HL-60 (cell line): ENCODE results near the gene LIPA.
A peak's percentile ranks its signal among the peaks of the same experiment; 100 is the strongest.

Source experiments
- DNase-seq, 2 experiments: peaks; one replicate each; pipeline ENCODE4 v3.0.0-alpha.2; 2010 to 2020; ENCODE audit warnings: low read depth in 1 of 2, low spot score in 1 of 2
- H3K27ac ChIP-seq: fragments of 250-450 bp; sonication (Bioruptor Pico); replicated peaks from 2 replicates; pipeline ENCODE4 v1.5.1; 2020; ENCODE audit warnings: mild to moderate bottlenecking, moderate library complexity
- H3K27me3 ChIP-seq: fragments of 250-450 bp; sonication (Bioruptor Pico); 2 replicates; pipeline ENCODE4 v1.5.1; 2021; ENCODE audit warnings: mild to moderate bottlenecking, moderate library complexity; ENCODE audit not compliant: insufficient read depth, poor library complexity, severe bottlenecking
- H3K4me3 ChIP-seq: replicated peaks from 2 replicates; pipeline ENCODE4 v1.5.1; 2011; ENCODE audit warnings: mild to moderate bottlenecking, control low read depth, low read length; ENCODE audit not compliant: insufficient read depth
- GABPA ChIP-seq: IDR thresholded peaks from 2 replicates; pipeline ENCODE4 v1.6.1; 2012; ENCODE audit warnings: low read depth
- POLR2AphosphoS5 ChIP-seq: IDR thresholded peaks from 2 replicates; pipeline ENCODE4 v1.6.1; 2012; ENCODE audit warnings: low read depth
- SPI1 ChIP-seq: IDR thresholded peaks from 2 replicates; pipeline ENCODE4 v1.6.1; 2012; ENCODE audit warnings: low read depth, mild to moderate bottlenecking, borderline replicate concordance
- TF ChIP-seq, protein P1 (sequence below): IDR thresholded peaks from 2 replicates; pipeline ENCODE4 v1.6.1; 2012; ENCODE audit warnings: low read depth; ENCODE audit not compliant: insufficient replicate concordance
- TF ChIP-seq, protein P2 (sequence below): IDR thresholded peaks from one replicate; pipeline ENCODE4 v1.5.1; 2011; ENCODE audit warnings: low read length, control low read depth, inconsistent platforms; ENCODE audit not compliant: insufficient read depth

Gene LIPA

GRCh38 chr10:89207801-89208551, 43.6 kb downstream of the LIPA start:
- Histone ChIP-seq H3K27ac (no peak overlapping the region), H3K4me3 (peak overlapping the region; percentile 21), H3K27me3 (peaks cover 45% of the 10 kb centered on the region)
- no peak for DNase-seq
- TF ChIP-seq GABPA (no peak), SPI1 (no peak), POLR2AphosphoS5 (no peak)
- TF ChIP-seq, protein P1, sequence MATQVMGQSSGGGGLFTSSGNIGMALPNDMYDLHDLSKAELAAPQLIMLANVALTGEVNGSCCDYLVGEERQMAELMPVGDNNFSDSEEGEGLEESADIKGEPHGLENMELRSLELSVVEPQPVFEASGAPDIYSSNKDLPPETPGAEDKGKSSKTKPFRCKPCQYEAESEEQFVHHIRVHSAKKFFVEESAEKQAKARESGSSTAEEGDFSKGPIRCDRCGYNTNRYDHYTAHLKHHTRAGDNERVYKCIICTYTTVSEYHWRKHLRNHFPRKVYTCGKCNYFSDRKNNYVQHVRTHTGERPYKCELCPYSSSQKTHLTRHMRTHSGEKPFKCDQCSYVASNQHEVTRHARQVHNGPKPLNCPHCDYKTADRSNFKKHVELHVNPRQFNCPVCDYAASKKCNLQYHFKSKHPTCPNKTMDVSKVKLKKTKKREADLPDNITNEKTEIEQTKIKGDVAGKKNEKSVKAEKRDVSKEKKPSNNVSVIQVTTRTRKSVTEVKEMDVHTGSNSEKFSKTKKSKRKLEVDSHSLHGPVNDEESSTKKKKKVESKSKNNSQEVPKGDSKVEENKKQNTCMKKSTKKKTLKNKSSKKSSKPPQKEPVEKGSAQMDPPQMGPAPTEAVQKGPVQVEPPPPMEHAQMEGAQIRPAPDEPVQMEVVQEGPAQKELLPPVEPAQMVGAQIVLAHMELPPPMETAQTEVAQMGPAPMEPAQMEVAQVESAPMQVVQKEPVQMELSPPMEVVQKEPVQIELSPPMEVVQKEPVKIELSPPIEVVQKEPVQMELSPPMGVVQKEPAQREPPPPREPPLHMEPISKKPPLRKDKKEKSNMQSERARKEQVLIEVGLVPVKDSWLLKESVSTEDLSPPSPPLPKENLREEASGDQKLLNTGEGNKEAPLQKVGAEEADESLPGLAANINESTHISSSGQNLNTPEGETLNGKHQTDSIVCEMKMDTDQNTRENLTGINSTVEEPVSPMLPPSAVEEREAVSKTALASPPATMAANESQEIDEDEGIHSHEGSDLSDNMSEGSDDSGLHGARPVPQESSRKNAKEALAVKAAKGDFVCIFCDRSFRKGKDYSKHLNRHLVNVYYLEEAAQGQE = no peak
- TF ChIP-seq, protein P2, sequence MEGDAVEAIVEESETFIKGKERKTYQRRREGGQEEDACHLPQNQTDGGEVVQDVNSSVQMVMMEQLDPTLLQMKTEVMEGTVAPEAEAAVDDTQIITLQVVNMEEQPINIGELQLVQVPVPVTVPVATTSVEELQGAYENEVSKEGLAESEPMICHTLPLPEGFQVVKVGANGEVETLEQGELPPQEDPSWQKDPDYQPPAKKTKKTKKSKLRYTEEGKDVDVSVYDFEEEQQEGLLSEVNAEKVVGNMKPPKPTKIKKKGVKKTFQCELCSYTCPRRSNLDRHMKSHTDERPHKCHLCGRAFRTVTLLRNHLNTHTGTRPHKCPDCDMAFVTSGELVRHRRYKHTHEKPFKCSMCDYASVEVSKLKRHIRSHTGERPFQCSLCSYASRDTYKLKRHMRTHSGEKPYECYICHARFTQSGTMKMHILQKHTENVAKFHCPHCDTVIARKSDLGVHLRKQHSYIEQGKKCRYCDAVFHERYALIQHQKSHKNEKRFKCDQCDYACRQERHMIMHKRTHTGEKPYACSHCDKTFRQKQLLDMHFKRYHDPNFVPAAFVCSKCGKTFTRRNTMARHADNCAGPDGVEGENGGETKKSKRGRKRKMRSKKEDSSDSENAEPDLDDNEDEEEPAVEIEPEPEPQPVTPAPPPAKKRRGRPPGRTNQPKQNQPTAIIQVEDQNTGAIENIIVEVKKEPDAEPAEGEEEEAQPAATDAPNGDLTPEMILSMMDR = no peak

DNA sequence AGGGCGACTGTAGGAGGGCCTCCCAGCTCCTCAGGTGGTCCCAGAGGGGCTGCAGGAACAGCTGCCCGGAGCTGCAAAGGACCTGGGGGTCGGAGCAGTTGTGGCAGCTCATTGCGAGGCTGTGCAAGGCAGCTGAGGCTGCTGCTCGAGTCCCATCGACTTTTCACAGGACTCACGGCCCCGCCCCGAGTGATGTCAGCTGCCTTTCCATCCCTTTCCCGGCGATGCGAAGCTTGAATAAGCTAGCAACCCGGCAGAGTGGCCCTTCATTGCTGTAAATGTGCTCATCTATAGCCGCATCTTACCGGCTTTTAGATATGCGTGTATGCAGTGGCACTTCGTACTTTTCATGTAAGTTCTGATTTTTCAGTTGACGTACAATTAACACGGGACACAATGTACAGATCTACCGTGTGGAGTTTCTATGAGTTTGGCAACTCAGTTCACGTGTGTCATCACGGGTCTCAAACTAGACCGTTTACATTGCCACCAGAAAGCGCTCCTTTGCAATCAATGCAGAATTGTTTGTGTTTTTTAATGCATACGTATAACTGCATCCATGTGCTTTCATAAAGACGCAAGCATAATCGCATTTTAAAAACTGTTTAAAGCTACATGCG, 44.3 kb downstream of the LIPA start, which contains the start of gene CH25H:
Gene CH25H (minus strand): TSS at position 137 of the 620 bp plus-strand sequence. CDS start 25 bp downstream, at position 112.
- peak within 1 kb of the TSS; percentile 21 for H3K4me3 ChIP-seq
- peaks cover 46% of the 10 kb centered on the region for H3K27me3 ChIP-seq
- TF ChIP-seq GABPA (no peak), POLR2AphosphoS5 (no peak), SPI1 (no peak)
- TF ChIP-seq, protein P2 = no peak
- TF ChIP-seq, protein P1 = no peak
- H3K27ac ChIP-seq = no peak within 1 kb of the TSS
- peak in 1 of 2 experiments; percentile 17 for DNase-seq

- Histone ChIP-seq H3K27me3 (peaks cover 47% of the 10 kb centered on the region), H3K27ac (no peak overlapping the region), H3K4me3 (no peak overlapping the region)
- no peak for TF ChIP-seq SPI1
- TF ChIP-seq, protein P2 = no peak
- TF ChIP-seq, protein P1 = no peak
- no peak for TF ChIP-seq POLR2AphosphoS5
- no peak for TF ChIP-seq GABPA
- no peak for DNase-seq
Measured at GRCh38 chr10:89206402-89207180, 45.0 kb downstream of the LIPA start.
